GM19025 (cell line): ENCODE measurements around the gene RRAGD.
"Not testable (repeated sequence)": the region's sequence is repeated elsewhere in the genome, so short reads cannot be mapped to it uniquely, and the experiment has no call there.

Experiments used
- ATAC-seq: cut with Tn5 transposase; IDR thresholded peaks from one replicate; pipeline ENCODE4 v1.9.1; 2021; ENCODE audit warnings: mild to moderate bottlenecking, low read depth, moderate library complexity; ENCODE audit not compliant: unreplicated experiment

Gene RRAGD

DNA sequence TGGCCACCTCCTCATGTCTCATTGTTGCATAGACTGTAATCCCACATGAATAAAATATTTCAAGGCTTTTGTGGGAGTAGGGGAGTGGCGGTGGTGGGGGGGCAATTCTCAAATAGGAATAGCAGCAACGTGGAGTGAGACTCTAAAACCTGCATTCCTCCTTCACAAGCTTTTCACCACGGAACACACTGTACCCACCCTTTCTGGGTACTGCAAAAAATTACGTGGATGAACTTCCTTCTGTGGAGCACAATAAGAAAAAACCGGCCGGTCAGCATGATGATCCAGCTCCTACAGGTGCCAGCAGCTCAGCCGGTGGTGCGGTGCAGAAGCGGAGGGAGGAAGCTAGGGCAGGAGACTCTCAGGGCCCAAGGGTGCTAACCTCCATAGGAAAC is 930 bp upstream of the RRAGD start:
- ATAC-seq = no peak

GRCh38 chr6:89411145-89412070 is 665 bp downstream of the RRAGD start:
- ATAC-seq = peak; percentile 41

DNA sequence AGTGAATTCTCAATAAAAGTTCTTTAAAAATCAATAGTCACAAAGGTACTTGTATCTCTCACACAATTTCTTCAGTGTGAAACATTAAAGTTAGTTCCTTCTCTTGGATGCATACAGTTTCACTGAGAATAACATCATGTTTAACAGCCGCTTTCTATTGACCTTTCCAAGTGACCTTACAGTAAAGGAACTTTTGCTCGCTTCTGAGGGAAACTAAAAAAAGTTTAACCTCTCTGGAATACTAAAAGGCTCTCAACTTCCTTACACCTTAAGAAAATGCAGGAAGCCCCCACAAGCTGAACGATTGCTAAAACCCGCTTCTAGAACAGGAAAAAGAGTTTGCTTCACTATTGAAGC is 1.3 kb downstream of the RRAGD start:
- no peak for ATAC-seq

- no peak for ATAC-seq
Observed at GRCh38 chr6:89410231-89410761, 1.8 kb downstream of the RRAGD start.

- ATAC-seq = no peak
Observed at GRCh38 chr6:89409461-89410035, 2.5 kb downstream of the RRAGD start.

DNA sequence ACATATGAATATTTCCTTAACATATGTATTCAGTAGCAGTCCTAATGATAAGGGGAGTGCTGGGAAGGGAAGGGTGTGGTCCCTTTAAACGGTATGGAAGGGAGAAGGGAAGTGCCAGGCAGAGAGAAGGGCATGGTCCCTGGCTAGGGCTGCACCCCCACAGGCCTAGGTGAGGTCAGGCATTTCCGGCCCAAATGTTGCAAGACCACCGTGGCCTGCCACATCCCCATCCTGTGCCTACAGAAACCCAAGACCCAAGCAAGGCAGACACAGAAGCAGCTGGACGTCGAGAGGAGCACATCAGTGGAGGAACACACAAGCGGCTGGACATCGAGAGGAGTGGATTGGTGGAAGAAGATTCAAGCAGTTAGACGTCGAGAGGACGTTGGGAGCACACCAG is 5.9 kb downstream of the RRAGD start:
- ATAC-seq = no peak

- ATAC-seq = no peak
Observed at GRCh38 chr6:89404512-89404911, 7.6 kb downstream of the RRAGD start.

GRCh38 chr6:89402776-89403175 is 9.3 kb downstream of the RRAGD start:
- no peak for ATAC-seq

DNA sequence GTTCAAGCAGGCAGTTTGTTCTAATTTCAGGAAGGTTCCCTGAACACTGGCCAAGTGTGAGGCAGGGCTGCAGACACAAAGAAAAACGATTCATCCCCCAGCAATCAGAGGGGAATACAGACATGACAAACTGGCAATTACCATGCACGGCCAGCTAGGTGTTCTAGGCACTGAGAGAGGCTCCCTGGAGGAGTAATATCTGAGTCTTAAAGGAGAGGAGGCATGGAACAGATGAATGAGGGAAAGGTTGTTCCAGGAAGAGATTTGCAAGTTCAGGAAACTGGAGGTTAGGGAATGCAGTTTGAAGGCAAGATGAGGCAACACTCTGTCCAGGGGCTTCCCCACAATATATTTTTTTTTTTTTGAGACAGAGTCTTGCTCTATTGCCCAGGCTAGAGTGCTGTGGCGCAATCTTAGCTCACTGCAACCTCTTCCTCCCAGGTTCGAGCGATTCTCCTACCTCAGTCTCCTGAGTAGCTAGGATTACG is 11.1 kb downstream of the RRAGD start:
- ATAC-seq = no peak

DNA sequence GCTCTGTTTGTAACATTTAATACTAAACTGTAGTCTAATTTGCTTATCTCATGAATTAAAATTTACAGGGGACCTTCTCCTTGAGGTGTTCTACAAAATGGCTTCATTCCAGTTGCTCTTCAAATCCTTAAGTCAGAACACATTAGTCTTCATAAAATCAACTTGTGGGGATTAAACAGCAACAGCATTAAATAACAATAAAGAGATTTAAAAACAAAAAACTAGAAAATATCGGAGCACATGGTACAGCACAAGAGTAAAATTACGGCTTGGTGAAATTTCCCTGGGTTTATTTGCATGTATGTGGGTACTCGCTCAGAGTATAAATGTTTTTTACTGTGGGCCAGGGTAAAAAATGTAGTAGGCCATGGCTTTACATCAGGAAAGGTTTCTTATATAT is 12.0 kb downstream of the RRAGD start:
- no peak for ATAC-seq

GRCh38 chr6:89398762-89399525 is 13.1 kb downstream of the RRAGD start:
- no peak for ATAC-seq

DNA sequence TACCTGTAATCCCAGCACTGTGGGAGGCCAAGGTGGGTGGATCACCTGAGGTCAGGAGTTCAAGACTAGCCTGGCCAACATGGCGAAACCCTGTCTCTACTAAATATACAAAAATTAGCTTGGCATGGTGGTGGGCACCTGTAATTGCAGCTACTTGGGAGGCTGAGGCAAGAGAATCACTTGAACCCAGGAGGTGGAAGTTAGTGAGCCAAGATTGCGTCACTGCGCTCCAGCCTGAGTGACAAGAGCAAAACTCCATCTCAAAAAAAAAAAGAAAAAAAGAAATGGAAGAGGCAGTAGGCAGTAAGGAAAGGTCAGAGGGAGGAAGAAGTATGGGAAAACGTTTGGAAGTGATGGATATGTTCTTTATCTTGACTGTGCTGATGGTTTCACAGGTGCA is 14.2 kb downstream of the RRAGD start:
- not testable (repeated sequence) for ATAC-seq

DNA sequence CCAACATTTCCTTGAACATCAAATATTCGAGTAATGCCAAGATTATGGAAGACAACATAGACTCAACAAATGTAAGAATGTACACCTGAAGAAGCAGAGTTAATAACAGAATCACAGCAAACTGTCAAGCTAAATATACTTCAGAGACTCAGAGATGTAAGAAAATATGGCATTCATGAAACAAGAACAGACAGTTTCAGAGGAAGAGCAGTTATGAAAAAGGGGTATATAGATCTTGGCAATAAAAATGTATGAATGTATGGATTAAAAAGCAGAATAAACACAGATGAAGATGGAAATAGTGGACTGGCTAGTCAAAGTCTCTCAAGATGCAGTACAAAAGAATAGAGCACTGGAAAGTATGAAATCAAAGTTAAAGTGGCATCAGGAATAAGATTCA is 18.4 kb downstream of the RRAGD start:
- no peak for ATAC-seq

GRCh38 chr6:89392823-89393222 is 19.2 kb downstream of the RRAGD start:
- ATAC-seq = no peak

- no peak for ATAC-seq
Observed at GRCh38 chr6:89388846-89389245, 23.2 kb downstream of the RRAGD start.

DNA sequence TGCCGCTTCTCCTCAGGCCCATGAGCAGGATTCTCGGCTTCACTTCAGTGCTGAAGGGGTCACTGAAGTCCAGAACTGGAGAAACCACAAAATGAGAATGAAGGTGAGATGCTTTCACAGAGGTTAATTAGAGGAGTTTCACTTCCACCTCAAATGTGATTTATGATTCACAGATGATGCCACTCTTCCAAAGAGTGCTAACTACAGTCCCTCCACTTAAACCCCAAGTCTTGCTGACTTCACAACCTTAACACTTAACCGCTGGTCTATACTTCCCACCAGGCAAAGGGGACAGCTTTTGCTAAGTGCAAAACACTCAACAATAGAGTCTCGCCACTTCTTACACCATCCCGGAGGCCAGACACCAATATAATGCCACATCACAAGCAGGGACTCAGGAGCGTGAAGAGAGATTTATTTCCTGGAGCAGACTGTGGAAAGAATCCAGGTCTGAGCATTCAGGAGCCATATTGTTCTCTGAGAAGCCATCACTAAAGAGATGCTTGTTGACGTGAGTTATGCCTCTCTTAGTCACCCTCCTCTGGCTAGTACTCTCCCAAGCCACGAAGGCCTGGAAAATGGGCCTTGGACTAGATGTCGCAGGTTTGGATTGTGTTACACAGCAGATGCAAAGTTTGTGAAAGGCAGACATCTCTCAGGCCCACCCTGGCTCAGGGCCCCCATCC is 24.4 kb downstream of the RRAGD start:
- peak; percentile 96 for ATAC-seq

GRCh38 chr6:89386917-89387491 is 25.1 kb downstream of the RRAGD start:
- ATAC-seq = peak; percentile 28

GRCh38 chr6:89385846-89386245 is 26.2 kb downstream of the RRAGD start:
- no peak for ATAC-seq

DNA sequence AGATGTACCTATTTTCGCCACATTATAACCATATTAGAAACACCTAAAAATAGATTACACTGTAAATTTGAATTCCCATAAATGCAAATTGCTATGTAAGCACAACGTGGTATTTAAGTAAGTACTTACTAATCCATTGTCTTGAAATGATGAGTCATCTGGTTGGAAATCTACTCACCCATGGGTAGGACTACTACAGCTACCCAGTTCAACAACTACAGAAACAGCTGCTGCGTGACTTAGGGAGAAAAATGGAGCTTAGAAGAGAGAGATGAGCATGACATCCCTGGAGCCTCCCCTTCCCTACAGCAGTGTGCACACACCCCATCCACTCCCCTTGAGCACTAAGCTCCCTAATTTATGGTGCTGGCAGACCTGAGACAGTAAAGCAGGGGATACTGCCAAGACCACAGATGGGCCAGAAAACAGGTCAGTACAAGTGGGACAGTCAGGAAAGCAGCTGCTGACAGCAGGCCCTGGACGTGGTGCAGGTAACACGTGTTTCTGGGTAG is 26.9 kb downstream of the RRAGD start:
- no peak for ATAC-seq

- no peak for ATAC-seq
Observed at GRCh38 chr6:89381031-89381430, 31.0 kb downstream of the RRAGD start.
